HG03103 (cell line): Measurements from ENCODE around the gene VAV1.
"Not testable (repeated sequence)": the region's sequence is repeated elsewhere in the genome, so short reads cannot be mapped to it uniquely, and the experiment has no call there.

Experiments
- ATAC-seq: cut with Tn5 transposase; IDR thresholded peaks from one replicate; pipeline ENCODE4 v1.9.1; 2021; ENCODE audit warnings: low read depth; ENCODE audit not compliant: unreplicated experiment

The VAV1 gene

DNA sequence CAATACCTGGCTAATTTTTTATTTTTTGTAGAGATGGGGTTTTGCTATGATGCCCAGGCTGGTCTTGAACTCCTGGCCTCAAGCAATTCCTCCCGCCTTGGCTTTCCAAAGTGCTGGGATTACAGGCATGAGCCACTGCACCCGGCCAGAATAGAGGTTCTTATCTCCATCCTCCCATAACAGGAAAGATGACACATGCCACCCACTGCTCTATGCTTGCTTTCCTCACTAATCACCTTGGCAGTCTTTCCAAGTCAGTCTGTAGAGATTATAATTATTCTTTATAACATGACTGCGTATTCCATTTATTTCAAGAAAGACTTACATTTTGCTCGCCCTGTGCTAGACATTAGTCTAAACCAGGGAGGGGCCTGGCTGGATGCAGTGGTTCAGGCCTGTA is 6.7 kb downstream of the VAV1 start:
- ATAC-seq = no peak

DNA sequence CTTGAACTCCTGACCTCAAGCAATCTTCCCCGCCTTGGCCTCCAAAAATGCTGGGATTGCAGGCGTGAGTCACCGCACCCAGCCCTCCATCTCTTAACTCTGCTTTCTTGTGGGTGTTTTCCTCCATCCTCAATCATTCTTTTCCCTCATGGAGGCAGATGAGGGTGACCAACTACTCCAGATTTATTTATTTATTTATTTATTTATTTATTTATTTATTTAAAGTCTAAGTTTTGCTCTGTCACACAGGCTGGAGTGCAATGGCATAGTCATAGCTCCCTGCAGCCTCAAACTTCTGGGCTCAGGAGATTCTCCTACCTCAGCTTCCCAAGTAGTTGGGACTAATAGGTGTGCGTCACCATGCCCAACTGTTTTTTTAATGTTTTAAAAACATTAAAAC is 14.9 kb downstream of the VAV1 start:
- no peak for ATAC-seq

GRCh38 chr19:6788896-6789295 is 16.4 kb downstream of the VAV1 start:
- no peak for ATAC-seq

- ATAC-seq = no peak
These were observed 18.0 kb downstream of the VAV1 start for GRCh38 chr19:6790194-6791128.

GRCh38 chr19:6791237-6791636 is 18.7 kb downstream of the VAV1 start:
- no peak for ATAC-seq

GRCh38 chr19:6793411-6793810 is 20.9 kb downstream of the VAV1 start:
- no peak for ATAC-seq

GRCh38 chr19:6793973-6794372 is 21.5 kb downstream of the VAV1 start:
- ATAC-seq = no peak

DNA sequence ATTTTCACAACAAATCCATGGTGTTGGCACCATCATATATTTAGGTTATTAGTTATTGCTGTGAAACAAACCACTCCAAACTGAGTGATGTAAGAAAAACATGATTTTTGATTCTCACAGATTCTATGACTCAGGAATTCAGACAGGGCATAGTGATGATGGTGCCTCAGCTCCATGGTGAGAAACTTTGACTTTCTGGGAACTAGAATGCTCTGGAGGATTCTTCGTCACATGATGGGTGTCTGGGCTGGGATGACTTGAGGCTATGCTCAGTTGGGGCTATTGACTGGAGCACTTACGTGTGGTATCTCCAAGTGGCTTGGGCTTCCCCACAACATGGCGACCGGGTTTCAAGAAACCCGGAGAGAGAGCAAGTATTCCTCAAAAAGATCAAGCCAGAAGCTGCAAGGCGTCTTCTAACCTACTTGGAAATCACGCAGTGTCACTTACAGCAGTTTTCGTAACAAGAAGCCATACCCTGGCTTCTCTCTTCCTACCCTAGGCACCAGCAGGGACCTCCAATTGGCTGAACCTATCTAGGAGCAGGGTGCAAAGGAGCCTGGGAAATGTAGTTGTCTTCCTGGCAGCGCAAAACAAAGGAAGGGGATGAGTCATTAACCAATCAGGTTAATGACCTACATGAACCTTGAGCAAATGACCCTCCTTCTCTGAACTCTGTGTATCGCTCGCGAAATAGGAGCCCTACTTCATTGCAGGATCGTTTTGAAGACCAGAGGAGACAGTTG is 22.4 kb downstream of the VAV1 start:
- ATAC-seq = no peak

DNA sequence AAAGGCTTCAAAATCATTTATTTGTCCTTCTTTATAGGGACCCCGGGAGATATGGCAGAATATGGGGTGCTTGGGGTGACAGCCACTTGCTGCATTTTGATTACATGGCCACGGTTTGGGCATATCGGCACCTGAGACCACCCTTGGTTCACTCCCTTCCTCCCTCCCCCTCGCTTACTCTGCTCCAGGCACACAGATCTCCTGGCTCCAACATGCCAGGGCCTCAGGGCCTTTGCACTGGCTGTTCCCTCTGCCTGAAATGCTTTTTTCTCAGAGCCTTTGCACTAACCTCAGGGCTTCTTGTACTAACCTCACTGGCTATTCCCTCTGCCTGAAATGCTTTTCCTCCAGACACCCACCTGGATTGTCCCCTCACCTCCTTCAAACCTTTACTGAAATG is 23.8 kb downstream of the VAV1 start:
- ATAC-seq = no peak

- no peak for ATAC-seq
These were observed 25.1 kb downstream of the VAV1 start for GRCh38 chr19:6797646-6798045.

DNA sequence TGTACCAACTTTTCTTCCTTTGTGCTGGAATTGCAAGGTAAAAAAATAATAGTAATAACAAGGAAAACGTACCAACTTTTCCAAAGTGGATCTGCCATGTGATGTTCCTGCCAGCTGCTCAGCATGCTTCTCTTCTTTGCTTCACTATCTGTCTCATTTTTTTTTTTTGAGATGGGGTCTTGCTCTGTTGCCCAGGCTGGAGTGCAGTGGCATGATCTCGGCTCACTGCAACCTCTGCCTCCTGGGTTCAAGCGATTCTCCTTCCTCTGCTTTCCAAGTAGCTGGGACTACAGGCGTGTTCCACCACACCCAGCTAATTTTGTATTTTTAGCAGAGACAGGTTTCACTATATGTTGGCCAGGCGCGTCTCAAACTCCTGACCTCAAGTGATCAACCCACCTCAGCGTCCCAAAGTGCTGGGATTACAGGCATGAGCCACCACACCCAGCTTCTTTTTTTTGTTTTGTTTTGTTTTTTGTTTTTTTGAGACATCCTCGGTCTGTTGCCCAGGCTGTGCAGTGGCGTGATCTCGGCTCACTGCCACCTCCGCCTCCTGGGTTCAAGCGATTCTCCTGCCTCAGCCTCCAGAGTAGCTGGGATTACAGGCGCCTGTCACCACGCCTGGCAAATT is 27.8 kb downstream of the VAV1 start:
- ATAC-seq = not testable (repeated sequence)

- ATAC-seq = no peak
These were observed 28.5 kb downstream of the VAV1 start for GRCh38 chr19:6800991-6801484.

DNA sequence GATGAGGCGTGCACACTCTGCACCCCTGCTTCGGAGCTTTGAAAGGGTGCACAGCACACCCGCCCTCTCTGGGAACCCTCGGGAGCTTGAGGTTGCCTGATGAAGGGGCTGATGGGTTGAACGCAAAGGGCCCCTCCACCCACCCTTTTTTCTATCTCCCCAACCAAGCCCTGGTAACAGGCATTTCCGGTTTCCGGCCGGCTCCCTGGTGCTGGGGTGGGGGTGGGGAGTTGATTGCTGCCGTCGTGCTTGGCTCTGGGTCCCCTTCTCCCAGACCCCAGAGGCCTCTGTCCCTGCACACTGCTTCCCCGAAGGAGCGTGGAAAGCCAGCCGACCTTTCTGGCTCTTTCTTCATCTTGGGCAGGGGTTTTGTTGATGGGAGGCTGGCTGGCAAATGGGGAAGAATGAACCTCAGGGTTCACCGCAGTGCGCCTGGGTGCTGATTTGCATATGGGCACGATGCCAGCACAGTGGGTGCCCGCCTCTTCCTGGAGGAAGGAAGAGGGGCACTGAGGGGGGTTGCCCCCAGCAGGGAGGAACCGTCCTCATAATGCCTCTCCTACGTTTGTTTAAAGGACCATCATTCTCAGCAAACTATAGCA is 29.1 kb downstream of the VAV1 start:
- ATAC-seq = no peak

GRCh38 chr19:6802336-6803035 is 30.0 kb downstream of the VAV1 start:
- ATAC-seq = peak; percentile 49

DNA sequence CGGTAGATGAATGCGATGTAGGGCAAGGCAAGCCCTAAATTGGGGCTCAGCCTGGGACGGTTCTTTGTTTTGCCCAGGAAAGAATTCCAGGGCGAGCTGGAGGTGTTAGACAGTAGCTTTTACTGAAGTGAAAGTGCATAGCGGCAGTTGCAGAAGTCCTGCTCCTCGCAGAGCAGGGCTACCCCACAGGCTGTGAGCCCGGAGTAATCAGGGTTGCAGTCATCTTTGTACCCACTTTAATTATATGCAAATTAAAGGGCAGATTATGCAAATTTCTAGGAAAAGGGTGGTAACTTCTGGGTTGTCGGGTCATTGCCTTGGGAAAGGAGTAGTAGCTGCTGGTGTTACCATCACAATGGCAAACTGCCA is 30.5 kb downstream of the VAV1 start:
- no peak for ATAC-seq

DNA sequence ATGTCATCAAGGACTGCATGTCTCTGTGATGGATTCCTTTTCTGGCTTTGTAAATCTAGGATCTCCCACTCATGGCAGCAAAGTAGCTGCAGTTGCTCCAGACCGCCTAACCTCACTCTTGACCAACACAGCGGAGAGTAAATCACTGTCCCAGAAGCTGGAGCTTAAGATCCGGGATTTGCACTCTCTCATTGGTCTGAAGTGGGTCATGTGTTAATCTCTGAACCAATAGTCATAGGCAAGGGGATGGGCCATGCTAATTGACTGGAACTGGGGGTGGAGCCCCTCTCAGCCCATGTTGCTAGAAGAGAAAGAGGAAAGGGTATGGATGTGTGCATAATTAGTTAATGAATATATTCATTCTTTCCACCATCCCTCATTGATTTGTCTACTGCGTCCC is 34.0 kb downstream of the VAV1 start:
- no peak for ATAC-seq

GRCh38 chr19:6807291-6807690 is 34.8 kb downstream of the VAV1 start:
- no peak for ATAC-seq

- no peak for ATAC-seq
These were observed 36.0 kb downstream of the VAV1 start for GRCh38 chr19:6808494-6808893.

- no peak for ATAC-seq
These were observed 36.8 kb downstream of the VAV1 start for GRCh38 chr19:6809262-6809661.

DNA sequence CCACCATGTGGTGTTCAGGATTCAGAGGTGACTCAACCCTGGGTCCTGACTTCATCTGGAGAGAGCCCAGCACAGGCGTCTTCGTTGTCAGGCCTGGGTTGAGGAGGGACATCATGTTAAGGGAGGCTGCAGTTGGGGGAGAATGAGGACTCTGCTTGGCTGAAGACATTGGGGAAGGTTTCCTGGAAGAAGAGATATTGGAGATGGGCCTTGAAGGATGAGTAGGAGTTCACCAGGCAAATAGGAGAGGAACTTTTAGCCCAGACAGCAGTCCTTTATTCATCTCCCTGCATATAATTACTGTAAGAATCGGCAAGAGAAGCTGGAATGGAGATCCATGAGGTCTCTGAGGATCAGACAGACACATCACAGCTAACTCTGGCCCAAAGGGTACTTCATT is 38.9 kb downstream of the VAV1 start:
- ATAC-seq = no peak
